ENCODE measurements around the gene CPT1A. TPM values are rescaled to one million over a fixed set of nuclear protein-coding genes. Genes with fewer than 3 reads are reported as not detected.

CPT1A gene
- total RNA-seq, 1 donor from 2014 or later, result 4.1 TPM

DNA sequence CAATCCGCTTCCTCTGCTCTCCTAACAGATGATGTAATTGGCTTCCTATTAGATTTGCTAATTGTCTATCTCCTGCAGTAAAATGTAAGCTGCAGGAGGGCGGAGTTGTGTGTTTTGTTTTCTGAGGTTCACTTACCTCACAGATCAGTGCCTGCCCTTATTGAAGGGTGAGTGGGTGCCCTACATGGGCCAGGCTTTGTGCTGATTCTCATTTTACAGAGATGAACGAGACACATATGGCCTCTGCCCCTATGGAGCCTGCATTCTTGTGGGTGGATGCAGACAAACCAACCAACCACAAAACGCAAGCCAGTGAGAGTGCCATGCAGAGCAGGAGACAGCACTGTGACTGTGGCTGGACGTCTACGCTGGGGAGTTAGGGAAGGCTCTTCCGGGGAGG lies 100.3 kb downstream of the CPT1A start:
- Mint-ChIP-seq H3K4me1 (ENCODE audit: low read depth, unreplicated experiment) (peaks cover 4% of the 10 kb centered on the region), H3K4me3 (ENCODE audit: unreplicated experiment) (no peak overlapping the region), H3K27me3 (ENCODE audit: unreplicated experiment) (no peaks in the 10 kb centered on the region), H3K36me3 (ENCODE audit: unreplicated experiment) (no peaks in the 10 kb centered on the region), H3K9me3 (ENCODE audit: unreplicated experiment) (no peaks in the 10 kb centered on the region), H3K27ac (ENCODE audit: unreplicated experiment) (no peak overlapping the region)
- DNase-seq, result no peak
- TF ChIP-seq, protein P1, sequence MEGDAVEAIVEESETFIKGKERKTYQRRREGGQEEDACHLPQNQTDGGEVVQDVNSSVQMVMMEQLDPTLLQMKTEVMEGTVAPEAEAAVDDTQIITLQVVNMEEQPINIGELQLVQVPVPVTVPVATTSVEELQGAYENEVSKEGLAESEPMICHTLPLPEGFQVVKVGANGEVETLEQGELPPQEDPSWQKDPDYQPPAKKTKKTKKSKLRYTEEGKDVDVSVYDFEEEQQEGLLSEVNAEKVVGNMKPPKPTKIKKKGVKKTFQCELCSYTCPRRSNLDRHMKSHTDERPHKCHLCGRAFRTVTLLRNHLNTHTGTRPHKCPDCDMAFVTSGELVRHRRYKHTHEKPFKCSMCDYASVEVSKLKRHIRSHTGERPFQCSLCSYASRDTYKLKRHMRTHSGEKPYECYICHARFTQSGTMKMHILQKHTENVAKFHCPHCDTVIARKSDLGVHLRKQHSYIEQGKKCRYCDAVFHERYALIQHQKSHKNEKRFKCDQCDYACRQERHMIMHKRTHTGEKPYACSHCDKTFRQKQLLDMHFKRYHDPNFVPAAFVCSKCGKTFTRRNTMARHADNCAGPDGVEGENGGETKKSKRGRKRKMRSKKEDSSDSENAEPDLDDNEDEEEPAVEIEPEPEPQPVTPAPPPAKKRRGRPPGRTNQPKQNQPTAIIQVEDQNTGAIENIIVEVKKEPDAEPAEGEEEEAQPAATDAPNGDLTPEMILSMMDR (IDR thresholded peaks at IDR 0.05; ENCODE audit: partially characterized antibody, unreplicated experiment), result no peak

DNA sequence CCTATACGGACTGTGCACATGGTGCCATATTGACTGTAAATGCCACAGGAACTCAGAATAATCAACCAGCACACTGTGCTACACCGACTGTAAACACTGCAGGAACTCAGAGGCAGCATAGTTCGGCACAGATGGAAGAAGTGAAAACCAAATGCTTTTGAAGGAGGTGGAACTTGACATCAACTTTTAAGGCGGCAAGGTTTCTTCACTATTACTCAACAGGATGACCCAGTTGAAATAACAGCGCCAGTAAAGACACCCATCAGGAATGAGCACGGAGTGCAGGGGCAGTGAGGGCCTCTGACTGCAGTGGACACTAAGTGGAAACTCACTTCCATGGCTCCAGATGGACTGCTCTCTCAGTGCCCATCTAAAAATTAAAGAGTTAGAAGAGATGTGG lies 106.1 kb downstream of the CPT1A start:
- H3K27me3 Mint-ChIP-seq (ENCODE audit: unreplicated experiment), result peaks cover 2% of the 10 kb centered on the region
- H3K4me3 Mint-ChIP-seq (ENCODE audit: unreplicated experiment), result no peak overlapping the region
- no peak overlapping the region for H3K27ac Mint-ChIP-seq (ENCODE audit: unreplicated experiment)
- DNase-seq, result no peak
- peaks cover 4% of the 10 kb centered on the region for H3K4me1 Mint-ChIP-seq (ENCODE audit: low read depth, unreplicated experiment)
- H3K36me3 Mint-ChIP-seq (ENCODE audit: unreplicated experiment), result no peaks in the 10 kb centered on the region
- peaks cover 2% of the 10 kb centered on the region for H3K9me3 Mint-ChIP-seq (ENCODE audit: unreplicated experiment)
- TF ChIP-seq, protein P1 (IDR thresholded peaks at IDR 0.05; ENCODE audit: partially characterized antibody, unreplicated experiment), result no peak

GRCh38 chr11:68735125-68735524 lies 106.6 kb downstream of the CPT1A start:
- H3K36me3 Mint-ChIP-seq (ENCODE audit: unreplicated experiment), result no peaks in the 10 kb centered on the region
- DNase-seq, result no peak
- H3K4me1 Mint-ChIP-seq (ENCODE audit: low read depth, unreplicated experiment), result peaks cover 4% of the 10 kb centered on the region
- TF ChIP-seq, protein P1 (IDR thresholded peaks at IDR 0.05; ENCODE audit: partially characterized antibody, unreplicated experiment), result no peak
- no peak overlapping the region for H3K4me3 Mint-ChIP-seq (ENCODE audit: unreplicated experiment)
- H3K9me3 Mint-ChIP-seq (ENCODE audit: unreplicated experiment), result peaks cover 2% of the 10 kb centered on the region
- peaks cover 2% of the 10 kb centered on the region for H3K27me3 Mint-ChIP-seq (ENCODE audit: unreplicated experiment)
- H3K27ac Mint-ChIP-seq (ENCODE audit: unreplicated experiment), result no peak overlapping the region

DNA sequence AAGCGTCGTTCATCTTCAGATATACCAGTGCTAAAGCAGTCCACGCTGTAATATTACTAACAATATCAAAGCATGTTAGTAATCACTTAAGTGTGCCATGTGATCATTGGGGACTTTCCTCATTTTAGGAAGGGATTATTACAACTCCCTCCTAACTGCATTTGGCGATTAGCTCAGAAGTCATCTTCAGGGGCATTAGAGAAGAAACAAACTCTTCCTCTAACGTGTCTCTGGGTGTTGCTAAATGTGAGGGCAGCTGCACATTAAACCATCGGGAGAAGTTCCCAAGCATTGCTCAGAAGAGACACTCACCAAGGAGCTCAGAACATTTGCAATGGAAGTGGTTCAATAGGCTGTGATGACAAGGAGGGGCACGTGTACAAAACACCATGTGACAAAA lies 107.6 kb downstream of the CPT1A start:
- no peaks in the 10 kb centered on the region for H3K36me3 Mint-ChIP-seq (ENCODE audit: unreplicated experiment)
- no peak overlapping the region for H3K27ac Mint-ChIP-seq (ENCODE audit: unreplicated experiment)
- H3K4me3 Mint-ChIP-seq (ENCODE audit: unreplicated experiment), result no peak overlapping the region
- peaks cover 2% of the 10 kb centered on the region for H3K9me3 Mint-ChIP-seq (ENCODE audit: unreplicated experiment)
- H3K4me1 Mint-ChIP-seq (ENCODE audit: low read depth, unreplicated experiment), result peaks cover 4% of the 10 kb centered on the region
- peaks cover 4% of the 10 kb centered on the region for H3K27me3 Mint-ChIP-seq (ENCODE audit: unreplicated experiment)
- DNase-seq, result no peak
- TF ChIP-seq, protein P1 (IDR thresholded peaks at IDR 0.05; ENCODE audit: partially characterized antibody, unreplicated experiment), result no peak

DNA sequence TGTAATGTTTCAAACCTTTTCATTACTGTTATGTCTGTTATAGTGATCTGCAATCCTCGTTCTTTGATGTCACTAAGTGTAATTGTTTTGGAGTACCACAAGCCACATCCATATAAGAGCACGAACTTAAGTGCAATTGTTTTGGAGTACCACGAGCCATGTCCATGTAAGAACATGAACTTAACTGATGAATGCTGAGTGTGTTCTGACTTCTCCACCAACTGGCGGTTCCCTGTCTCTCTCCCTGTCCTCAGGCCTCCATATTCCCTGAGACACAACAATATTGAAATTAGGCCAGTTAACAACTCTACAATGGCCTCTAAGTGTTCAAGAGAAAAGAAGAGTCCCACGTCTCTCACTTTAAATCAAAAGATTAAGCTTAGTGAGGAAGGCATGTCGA lies 113.9 kb downstream of the CPT1A start:
- Mint-ChIP-seq H3K27me3 (ENCODE audit: unreplicated experiment) (peaks cover 2% of the 10 kb centered on the region), H3K36me3 (ENCODE audit: unreplicated experiment) (no peaks in the 10 kb centered on the region), H3K27ac (ENCODE audit: unreplicated experiment) (no peak overlapping the region), H3K9me3 (ENCODE audit: unreplicated experiment) (peaks cover 2% of the 10 kb centered on the region), H3K4me3 (ENCODE audit: unreplicated experiment) (no peak overlapping the region), H3K4me1 (ENCODE audit: low read depth, unreplicated experiment) (no peaks in the 10 kb centered on the region)
- no peak for DNase-seq
- TF ChIP-seq, protein P1 (IDR thresholded peaks at IDR 0.05; ENCODE audit: partially characterized antibody, unreplicated experiment), result no peak
